Thyroid gland (tissue), 4 donors: Measurements from ENCODE around the gene CFAP299.

ENCODE experiments used
- CTCF ChIP-seq, 6 experiments: fragments of 200-600 bp in 3 of 6; fragments of 450-650 bp in 3 of 6; sonication (generic) in 3 of 6; IDR thresholded peaks; one replicate each; pipeline ENCODE4 v1.5.1; 2016 to 2019; ENCODE audit warnings: antibody characterized with exemption in 6 of 6, mild to moderate bottlenecking in 2 of 6, inconsistent platforms in 1 of 6, moderate library complexity in 1 of 6
- POLR2A ChIP-seq, 2 donors: fragments of 450-650 bp; IDR thresholded peaks; one replicate each; pipeline ENCODE4 v1.6.1; 2017; ENCODE audit warnings: antibody characterized with exemption in 2 of 2, mild to moderate bottlenecking in 2 of 2, moderate library complexity in 1 of 2

GRCh38 chr4:80614319-80614718 is 278.8 kb downstream of the CFAP299 start:
- TF ChIP-seq POLR2A (IDR thresholded peaks at IDR 0.05) (no peak), CTCF (IDR thresholded peaks at IDR 0.05) (no peak)
